Activated CD8-positive, alpha-beta memory T cell treated with anti-CD3 and anti-CD28 coated beads for 1 hour (primary cell): ENCODE measurements around the gene SKAP1.
"Not testable (repeated sequence)": the region's sequence is repeated elsewhere in the genome, so short reads cannot be mapped to it uniquely, and the experiment has no call there.

Experiments
- DNase-seq, 2 donors: peaks; one replicate each; pipeline ENCODE4 v3.0.0-alpha.2; 2020; ENCODE audit warnings: low read depth in 1 of 2; ENCODE audit errors: extremely low read depth in 1 of 2

The SKAP1 gene

DNA sequence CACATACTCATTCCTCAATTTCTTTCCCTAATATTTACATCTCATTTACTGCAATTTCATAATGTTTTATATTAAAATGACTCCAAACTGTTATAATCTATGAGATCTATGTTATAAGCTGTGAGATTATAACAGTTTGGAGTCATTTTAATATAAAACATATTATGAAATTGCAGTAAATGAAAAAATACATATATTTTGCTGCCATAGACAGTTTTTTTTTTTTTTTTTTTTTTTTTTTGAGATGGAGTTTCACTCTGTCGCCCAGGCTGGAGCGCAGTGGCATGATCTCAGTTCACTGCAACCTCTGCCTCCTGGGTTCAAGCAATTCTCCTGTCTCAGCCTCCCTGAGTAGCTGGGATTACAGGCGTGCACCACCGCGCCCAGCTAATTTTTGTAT, 180.0 kb downstream of the SKAP1 start:
- DNase-seq: not testable (repeated sequence)

GRCh38 chr17:48247603-48248002, 182.4 kb downstream of the SKAP1 start:
- no peak for DNase-seq

- no peak for DNase-seq
Observed at GRCh38 chr17:48247038-48247437, 183.0 kb downstream of the SKAP1 start.

GRCh38 chr17:48246612-48247011, 183.4 kb downstream of the SKAP1 start:
- no peak for DNase-seq

DNA sequence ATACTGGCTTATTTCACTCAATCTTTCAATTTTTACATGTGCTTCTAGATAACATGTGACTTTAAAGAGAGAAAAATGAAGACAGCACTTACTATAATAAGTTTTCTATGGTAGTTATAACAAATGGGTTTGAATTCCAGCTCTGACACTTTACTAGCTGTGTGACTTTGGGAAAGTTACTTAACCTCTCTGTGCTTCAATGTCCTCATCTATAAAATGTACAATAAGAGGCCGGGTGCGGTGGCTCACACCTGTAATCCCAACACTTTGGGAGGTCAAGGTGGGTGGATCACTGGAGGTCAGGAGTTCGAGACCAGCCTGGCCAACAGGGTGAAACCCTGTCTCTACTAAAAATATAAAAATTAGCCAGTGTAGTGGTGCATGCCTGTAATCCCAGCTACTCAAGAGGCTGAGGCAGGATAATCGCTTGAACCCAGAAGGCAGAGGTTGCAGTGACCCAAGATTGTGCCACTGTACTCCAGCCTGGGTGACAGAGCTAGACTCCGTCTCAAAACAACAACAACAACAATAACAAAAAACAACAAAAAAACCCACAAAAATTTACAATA, 184.5 kb downstream of the SKAP1 start:
- DNase-seq: not testable (repeated sequence)

GRCh38 chr17:48244814-48245213, 185.2 kb downstream of the SKAP1 start:
- no peak for DNase-seq

DNA sequence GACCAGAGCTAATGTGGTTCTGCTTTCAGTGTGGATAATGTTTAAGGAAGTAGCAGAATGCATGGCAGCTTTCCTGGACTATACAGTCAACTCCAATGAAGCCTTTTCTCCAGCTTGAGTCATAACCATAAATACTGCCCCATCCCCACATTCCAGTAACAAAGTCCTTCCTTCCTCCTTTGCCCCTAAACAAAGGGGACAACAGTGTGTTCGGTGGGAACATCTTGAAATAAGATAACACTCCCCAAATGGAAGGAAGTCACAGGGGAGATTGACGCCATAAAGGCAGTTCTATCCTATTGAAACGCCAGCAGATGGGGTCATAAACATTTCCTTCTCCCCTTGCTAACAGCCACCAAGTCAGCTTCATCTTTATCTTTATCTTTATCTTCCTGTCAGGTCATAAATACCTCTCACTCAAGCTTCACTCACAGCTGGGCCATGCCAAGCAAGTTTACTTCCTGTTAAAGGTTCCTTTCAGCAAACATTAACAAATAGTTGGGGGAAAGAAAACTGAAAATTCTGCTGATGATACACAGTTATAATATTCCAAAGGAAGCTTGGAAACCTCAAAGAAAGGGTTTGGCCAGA, 185.8 kb downstream of the SKAP1 start:
- no peak for DNase-seq

GRCh38 chr17:48241770-48242497, 188.1 kb downstream of the SKAP1 start:
- DNase-seq: no peak

GRCh38 chr17:48241131-48241591, 188.9 kb downstream of the SKAP1 start:
- DNase-seq: no peak

DNA sequence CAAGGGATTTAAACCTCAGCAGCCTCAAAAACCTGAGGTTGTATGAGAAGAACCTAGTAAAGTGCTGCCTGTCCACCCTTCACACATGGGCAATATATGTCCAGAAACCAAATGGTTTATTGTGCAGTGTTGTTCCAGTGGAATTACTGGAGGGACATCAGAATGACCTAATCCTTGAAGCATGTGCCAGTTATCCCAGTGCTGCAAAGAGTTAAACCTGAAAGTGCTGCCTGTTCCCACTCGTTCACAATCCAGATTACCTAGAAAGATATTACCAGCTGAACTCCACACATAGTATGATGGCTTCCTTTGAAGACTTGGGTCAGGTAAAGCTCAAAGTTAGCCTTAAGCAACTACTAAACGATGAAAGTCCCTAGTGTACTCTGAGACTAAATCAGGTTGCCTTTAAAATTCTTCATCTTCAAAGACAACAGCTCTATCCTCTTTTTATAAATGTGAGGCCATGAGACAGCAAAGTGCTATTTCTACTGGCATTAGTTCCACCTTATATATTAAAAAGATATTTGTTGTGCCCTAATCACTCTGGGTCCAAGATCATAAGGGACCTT, 189.4 kb downstream of the SKAP1 start:
- DNase-seq: no peak

GRCh38 chr17:48240122-48240521, 189.9 kb downstream of the SKAP1 start:
- no peak for DNase-seq

DNA sequence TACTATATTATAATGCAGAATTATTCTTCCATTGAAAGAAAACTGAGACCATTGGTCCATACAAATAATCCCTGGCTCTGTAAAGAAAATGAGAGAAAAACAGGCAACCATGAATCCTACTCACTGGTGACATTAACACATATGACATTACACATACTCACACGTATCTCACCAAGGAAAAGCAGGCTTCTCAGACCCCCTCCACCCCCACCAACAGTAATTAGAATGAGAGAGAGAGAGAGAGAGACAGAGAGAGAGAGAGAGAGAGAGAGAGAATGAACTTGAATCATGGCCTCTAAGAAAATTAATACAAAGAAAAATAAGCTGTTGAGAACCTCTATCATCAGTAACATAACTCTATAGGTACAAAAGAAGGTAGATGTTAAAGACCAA, 190.4 kb downstream of the SKAP1 start:
- no peak for DNase-seq

DNA sequence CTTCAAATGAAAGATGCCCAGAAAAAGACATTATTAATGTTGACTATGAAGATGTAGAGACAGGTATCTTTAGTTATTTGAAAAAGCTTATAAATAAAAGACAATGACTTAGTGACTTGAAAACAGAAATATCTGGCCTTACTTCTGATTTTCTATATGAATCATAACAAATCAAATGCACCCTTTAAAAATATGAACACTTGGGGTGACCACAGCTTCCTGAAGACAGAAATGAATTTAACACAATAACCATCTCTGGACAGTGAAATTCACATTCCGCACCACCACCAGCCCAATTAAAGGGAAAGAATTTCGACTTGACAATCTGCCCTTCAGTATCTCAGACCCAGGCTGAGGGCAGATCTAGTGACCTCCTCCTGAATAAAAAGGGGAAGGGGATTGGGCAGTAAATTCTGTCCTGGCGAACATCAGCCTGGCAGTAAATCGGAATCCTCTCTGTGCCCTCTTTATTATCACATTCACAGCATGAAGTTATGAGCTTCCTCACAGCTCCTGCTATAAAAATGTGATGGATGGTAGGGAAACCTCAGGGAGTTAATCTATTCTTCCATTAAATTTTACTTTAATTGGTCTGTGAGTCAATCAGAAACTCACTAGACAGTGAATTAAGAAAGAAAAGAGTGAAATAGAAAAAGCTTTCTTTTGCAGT, 190.9 kb downstream of the SKAP1 start:
- DNase-seq: no peak

- DNase-seq: no peak
Observed at GRCh38 chr17:48237456-48237855, 192.6 kb downstream of the SKAP1 start.

GRCh38 chr17:48236681-48237134, 193.3 kb downstream of the SKAP1 start:
- no peak for DNase-seq

DNA sequence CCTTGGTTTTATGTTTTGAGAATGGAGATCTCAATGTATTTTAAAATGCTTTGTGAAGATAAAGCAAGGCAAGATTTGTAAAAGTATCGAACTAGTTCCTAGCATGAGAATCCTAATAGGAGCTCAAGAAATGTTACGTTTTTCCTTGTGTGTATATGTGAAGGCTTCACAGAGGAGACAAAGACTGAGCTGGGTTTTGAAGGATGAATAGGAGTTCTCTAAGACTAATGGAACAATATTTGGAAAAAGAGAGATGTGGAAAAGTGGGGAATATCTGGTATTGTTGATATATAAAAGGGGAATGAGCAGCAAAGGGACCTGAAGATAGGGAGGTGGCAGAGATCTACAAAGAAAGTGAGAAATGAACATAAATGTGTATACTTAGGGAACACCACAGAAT, 195.1 kb downstream of the SKAP1 start:
- DNase-seq: no peak

DNA sequence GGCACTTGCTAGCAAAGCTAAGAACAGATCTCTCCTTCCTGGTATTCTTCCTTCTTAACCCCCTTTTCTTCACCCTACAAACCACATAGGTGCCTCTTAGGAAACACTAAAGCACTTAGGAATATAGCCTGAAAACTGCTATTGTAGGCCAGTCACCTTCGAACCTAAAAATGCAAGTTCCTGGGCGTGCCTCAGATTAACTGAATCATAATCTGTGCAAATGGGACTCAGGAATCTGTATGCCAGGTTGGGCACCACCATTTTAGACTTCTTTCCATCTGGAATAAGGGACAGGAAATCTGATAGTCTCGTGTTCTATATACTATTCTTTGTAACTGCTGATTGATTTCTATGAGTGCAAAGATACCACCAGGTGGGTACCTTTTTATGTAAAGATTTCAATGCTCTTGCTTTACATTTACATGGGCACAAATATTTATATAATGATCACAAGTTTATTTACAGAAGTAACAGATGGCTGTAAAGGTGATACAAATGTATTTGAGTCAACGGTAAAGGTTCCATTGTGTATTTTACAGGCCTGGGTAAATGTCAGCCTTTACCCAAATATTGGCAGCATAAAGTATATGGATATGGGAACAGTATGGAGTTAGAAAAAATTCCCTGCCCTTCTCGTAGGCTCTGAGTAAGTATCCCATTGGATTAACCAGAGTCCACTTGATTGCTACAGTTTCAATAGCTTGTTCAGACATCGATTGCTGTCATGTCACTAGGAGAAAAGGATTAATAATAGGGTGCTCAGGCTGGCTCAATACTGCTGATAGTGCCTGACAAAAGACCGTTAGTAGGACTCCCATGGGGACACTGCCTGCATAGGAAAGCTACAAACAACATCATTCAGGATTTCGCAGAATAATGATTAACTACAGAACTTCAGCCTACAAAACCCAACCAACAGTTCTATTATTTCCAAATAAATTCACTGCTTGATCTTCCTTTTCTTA, 197.7 kb downstream of the SKAP1 start:
- no peak for DNase-seq

- DNase-seq: no peak
Observed at GRCh38 chr17:48229936-48230335, 200.1 kb downstream of the SKAP1 start.

DNA sequence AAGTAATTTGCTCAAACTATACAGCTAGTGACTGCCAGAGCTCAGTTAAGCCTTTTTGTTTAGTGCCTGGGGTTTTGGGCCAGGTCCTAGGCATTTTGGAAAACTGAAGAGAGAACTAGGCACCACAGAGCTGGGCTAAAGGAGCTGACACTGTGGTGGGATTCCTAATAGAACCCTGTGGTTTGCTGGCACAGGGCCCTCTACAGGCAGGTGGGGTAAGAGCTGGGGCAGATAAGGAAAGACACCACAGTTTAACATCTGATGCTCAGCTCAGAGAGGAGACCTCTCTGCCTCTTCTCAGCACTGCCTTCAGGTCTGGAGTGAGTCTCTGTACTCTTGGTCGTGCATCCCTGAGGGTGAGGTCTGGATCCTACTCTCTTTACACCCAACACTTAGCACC, 201.3 kb downstream of the SKAP1 start:
- no peak for DNase-seq
